HFF-Myc (cell line): Measurements from ENCODE around the gene IL1R1.

Experiments used
- DNase-seq: peaks from one replicate; pipeline ENCODE4 v3.0.0-alpha.2; 2011; ENCODE audit warnings: low read depth; ENCODE audit errors: extremely low read depth
- H3K4me3 ChIP-seq: replicated peaks from 2 replicates; pipeline ENCODE4 v1.5.1; 2011; ENCODE audit warnings: low read depth, mild to moderate bottlenecking, control low read depth, low read length
- CTCF ChIP-seq: IDR thresholded peaks from 2 replicates; pipeline ENCODE4 v1.5.1; 2012; ENCODE audit warnings: mild to moderate bottlenecking, low read depth, low read length, control low read depth; ENCODE audit errors: missing control alignments

The IL1R1 gene

GRCh38 chr2:102224824-102225739, 82.5 kb downstream of the IL1R1 start:
- DNase-seq: no peak
- TF ChIP-seq CTCF: no peak
- no peak overlapping the region for H3K4me3 ChIP-seq

- no peak for TF ChIP-seq CTCF
- DNase-seq: no peak
- H3K4me3 ChIP-seq: no peak overlapping the region
Observed at GRCh38 chr2:102226171-102226570, 83.6 kb downstream of the IL1R1 start.

GRCh38 chr2:102226612-102227391, 84.3 kb downstream of the IL1R1 start:
- DNase-seq: no peak
- TF ChIP-seq CTCF: no peak
- no peak overlapping the region for H3K4me3 ChIP-seq

- TF ChIP-seq CTCF: no peak
- H3K4me3 ChIP-seq: no peak overlapping the region
- no peak for DNase-seq
Observed at GRCh38 chr2:102229141-102229769, 86.7 kb downstream of the IL1R1 start.
